Eye (tissue), 1 donor: Measurements from ENCODE around the gene VWA5A.
A peak's percentile ranks its signal among the peaks of the same experiment; 100 is the strongest.

ENCODE experiments used
- DNase-seq: peaks from one replicate; pipeline ENCODE4 v3.0.0-alpha.2; 2015

VWA5A gene

DNA sequence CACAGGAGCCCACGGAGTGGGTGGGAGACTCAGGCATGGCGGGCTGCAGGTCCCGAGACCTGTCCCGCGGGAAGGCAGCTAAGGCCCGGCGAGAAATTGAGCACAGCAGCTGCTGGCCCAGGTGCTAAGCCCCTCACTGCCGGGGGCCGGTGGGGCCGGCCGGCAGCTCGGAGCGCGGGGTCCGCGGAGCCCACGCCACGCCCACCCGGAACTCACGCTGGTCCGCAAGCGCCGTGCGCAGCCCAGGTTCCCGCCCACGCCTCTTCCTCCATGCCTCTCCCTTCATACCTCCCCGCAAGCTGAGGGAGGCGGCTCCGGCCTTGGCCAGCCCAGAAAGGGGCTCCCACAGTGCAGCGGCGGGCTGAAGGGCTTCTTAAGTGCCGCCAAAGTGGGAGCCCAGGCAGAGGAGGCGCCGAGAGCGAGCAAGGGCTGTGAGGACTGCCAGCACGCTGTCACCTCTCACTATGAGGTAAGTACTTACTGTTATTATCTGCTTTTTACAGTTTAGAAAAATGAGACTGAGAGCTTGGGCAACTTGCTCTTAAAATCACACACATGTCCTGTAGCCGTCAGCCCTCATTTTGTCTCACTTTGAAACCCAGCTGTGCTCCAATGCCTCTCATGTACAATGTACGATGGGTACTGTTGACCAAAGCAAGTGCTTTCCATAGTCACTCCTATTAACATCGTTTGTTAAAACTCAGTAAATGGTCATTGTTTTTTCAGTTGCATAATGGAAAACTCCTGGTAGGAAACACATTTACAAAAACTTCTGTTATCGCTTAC is 55.7 kb downstream of the VWA5A start:
- no peak for DNase-seq

DNA sequence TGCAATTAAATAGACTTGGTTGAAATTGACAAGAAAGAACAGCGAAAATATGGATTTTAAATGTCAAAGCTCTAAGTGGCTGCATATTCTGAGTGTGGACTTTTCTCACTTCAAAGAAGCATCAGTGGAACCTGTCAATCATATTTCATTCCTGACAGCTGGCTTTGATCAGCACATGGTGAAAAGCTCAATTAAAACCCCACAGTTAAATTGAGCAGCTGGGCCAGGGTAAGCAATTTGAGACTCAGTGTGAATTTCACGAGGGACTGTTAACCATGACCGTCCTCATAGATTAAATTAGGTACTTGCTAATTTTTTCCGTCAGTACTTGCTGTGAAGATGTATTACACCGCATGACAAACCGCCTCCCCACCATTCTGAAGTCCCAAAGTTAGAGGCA is 56.9 kb downstream of the VWA5A start:
- peak; percentile 63 for DNase-seq

DNA sequence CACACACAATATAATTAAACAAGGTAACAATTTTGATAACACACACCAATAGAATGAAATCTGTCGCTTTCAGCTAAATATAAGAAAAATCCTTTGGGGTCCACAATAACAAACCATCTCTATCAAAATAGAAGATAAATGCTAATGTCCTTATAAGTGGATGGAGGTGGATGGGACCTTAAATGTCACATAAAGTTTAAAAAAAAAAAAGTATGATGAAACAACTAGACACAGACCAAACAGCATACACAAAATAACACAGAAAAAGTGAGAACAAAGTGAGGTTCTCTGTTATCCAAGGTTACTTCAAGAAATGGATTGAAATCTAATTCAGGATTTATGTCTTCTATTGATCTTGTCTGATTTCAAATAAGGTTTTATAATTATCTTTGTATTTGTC is 57.3 kb downstream of the VWA5A start:
- no peak for DNase-seq

DNA sequence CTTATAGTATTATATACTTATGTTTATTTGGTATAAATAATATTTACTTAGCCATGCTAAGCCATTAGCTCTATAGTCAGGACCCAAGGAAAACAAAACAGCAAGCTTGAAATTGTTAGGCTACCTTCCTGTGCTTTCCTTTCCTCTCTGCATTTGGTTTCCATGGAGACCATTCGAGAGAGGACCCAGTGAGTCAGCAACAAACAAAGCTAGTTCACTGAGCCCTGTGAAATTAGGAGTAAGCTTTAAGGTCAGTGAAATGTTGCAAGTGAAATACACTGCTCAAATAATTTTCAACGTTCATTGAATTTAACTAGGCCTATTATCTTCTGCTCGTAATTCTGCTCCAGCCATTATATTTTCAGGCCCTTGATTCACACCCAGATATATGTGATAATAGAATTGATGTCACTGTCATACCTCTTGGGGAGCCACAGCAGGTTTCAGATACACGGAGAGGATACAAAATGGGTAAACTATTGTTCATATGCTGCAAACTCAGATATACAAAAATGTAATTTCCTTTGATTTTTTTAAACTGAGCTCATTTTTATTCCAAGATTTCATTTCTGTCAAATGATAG is 58.8 kb downstream of the VWA5A start:
- DNase-seq: peak; percentile 76

DNA sequence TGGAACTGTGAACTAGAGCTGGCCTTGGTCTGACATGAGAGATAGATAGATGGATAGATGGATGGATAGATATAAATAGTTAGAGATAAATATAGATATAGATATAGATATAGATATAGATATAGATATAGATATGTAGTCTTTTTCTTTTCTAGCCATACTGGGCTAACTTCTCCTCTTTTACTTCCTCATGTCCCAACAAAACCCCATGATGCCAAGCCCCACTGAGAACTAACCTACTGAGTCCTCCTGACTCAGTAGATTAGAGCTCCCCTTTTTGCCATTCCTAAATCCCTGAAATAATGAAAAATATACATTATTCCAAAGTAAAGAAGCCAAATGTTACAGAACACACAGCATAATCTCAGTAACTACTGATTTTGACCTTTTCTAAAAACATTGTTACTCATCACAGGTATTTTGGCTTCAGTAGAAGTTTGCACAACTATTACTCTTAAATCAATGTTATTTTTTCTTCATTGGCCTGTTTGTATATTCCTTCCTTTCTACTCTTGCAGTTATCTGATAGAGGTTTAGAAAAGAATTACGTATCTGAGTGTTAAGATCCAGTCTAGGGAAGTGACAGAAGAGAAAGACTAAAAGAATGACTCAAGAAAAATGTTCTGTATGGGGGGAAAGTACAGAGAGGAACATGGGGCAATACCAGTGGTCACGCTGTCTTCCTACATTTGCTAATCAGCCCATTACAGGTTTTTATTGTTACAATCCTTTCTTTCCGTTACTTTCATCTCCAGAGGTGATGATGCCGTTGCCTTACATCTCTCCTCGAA is 61.9 kb downstream of the VWA5A start:
- DNase-seq: no peak

DNA sequence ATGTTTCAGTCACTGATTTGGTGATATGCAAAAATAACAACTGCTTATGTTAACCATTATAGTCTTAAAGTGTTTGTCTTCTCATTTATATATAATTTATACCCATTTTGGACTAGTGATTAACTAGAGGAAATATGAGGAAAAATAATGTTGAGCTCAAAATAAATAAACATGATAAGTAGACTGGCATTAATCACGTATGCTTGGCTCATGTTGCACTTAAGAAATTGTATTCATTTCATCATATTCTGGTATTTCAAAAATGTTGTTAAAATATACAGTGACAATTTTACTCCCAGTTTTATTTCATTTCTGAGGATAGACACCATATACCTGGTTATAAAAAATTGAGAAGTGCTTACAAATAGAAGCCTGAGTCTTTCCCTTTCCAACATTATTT is 64.1 kb downstream of the VWA5A start:
- no peak for DNase-seq

DNA sequence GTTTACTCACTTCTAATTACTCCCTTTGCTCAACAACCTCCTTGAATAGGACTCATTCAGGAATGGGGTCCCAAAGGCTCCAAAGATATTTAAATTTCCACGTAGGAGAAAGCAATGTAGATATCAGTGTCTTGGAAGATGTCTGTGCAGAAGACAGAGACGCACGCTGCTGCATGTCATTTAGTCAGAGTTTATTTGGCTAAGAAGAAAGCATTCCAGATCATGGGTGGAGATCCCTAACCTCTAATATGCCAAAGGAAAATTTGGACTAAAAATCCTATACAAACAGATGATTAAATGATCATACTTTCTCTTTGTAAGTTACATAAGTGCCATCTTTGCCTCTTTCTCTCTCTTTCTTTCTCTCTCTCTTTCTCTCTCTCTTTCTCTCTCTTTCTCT is 67.8 kb downstream of the VWA5A start, which contains the start of gene OR10D3:
TSS of gene OR10D3 (plus strand) at position 278 of the 400 bp plus-strand sequence. CDS start 1,925 bp downstream, outside the sequence.
- no peak for DNase-seq

DNA sequence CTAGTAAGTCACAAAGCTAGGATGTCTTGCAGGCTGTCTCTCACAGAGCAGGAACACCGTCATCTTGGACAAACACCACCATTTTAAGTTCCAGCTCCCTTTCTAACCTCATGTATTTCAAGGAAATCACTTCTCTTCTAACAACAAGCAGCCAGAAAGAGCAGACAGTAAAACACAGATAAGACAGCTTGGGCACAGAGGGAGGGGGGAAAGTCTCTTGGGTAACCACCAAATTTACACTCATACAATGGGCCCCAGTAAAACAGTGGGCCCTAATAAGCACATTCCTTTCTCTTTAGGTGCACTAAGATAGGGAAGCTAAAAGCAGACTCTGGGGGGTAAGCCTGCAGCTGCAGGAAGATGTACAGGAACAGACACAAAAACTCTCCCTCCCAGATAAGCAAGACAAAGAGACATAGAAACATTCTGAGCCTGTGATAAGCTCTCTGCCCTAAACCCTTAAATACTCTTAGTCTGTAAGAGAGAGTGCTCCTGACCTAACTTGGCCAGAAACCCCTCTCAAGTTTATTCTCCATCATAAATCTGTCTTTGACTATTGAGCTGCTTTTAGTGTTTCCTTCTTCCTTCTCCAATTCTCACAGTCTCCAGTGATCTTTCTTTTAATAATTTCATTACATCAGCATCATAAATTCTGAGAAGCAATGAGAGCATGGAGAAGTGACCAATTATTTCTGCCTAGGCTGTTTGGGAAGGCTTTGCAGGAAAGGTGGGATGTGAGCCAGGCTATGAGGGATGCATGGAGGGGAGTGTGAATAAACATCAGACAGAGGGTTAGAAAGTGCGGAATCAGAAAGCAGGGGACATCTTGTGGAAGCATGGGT is 75.3 kb downstream of the VWA5A start:
- DNase-seq: no peak

DNA sequence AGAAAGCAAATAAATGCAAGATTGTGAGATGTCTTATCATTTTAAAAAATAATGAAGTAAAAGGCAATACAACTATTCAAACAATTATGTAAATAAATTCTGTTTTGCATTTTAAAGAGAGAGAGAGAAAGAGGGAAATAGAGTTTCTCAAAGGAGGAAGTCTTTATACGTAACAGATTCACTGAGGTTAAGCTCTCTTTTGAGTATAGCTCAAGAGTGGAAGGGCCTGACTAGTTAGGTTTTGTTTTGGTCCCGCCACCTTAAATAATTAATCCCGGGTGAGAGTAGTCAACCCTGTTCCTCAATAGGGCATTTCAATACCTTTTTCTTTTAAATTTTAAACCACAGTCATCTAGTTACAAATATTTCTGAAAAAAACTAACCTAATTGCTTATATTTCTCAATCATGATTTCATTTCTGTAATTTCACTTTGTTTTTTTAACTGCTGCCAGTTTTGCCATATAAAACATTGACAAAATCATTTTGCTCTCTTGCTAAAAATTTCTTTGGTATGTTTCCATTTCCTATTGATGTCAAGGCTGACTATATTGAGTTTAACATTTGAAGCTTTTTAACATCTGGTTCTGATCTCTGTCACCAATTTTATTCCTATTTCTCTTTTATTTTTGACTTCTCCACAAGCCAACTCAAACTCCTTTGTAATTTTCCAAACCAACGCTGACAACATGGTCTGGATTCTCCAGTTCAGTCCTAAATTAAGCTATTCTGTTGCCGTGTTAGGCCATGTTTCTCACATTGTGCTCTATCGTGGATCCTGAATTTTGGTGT is 78.2 kb downstream of the VWA5A start:
- peak; percentile 19 for DNase-seq

DNA sequence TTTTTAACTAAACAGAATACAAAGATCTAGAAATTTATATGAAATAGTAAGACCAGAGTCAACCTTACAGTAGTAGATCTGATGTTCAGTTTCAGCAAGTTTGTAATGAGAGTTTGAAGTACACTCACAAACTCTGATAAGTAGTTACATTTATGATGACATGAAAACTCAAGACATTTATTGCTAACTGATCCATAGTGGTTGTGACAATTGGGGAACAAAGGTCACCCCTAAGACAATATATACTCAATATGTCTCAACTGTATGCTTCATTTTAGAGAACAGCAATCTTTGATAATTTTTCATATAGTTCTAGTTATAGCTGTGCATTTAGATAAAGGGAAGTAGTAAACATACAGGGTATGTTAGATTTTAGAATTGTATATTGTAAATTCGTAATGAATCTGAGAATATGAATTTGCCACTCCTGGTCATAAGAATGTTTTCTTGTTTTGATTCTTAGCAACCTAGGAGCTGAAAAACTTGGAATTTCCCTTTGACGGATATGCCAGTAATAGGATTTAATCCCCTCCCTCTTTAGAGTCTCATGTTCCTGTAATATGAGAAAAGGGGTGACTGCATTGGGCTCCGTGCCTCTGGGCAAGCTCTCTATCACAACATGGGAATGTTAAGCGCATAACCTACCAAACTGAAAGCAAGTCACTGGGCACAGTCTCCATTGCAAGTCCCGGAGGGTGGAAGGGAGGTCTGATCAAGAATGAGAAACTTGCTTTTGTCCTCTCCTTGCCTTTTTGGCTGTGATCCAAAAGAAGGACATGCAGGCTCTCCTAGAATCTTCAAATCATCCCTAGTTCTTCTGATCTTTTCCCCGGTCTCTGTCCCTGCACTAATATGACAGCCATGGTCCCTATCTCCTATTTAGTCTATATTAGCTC is 79.3 kb downstream of the VWA5A start:
- peak; percentile 34 for DNase-seq

DNA sequence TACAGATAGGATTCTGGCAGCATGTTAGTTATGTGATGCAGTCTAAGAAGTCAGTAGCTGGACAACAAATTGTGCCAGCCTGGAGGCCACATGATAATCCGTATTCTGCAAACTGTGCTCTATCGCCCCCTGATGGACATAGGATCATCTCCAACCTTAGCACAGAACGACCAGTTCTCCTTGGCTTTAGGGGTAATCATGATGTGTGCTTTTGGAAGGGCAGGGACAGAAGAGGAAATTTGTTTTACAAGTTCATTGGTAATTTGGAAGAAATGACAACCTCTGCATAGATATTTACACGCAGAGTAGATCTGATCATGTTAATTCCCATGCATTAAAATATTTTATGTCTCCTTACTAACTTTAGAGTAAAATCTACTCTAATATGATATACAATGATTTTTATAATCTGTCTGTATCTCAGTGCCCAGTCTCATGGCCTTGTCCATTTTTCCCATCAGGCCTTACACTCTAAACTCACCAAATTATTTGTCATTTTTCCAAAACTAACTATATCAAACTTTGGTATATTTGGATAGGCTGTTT is 80.0 kb downstream of the VWA5A start:
- DNase-seq: peak; percentile 71
